Stimulated activated CD4-positive, alpha-beta T cell treated with anti-CD3 and anti-CD28 coated beads, Interleukin-1b, Interleukin-23, amount 100 ng/mL, for 1 hour (primary cell): ENCODE measurements around the gene NECTIN1.

Experiments used
- DNase-seq, 2 donors: peaks; one replicate each; pipeline ENCODE4 v3.0.0-alpha.2; 2020; ENCODE audit warnings: low read depth in 2 of 2

The NECTIN1 gene

DNA sequence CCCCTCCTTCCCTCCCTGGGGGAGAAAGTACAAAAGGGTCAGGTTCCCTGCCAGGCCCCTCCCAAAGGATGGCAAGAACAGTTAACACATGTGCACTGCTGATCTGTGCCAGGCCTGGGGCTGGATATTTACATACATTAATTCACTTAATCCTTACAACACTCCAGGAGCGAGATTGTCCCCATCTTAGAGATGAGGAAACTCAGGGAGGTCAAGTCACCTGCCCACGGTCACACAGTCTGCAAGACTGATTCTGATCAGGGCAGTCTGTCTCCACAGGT lies 36.5 kb downstream of the NECTIN1 start:
- no peak for DNase-seq

DNA sequence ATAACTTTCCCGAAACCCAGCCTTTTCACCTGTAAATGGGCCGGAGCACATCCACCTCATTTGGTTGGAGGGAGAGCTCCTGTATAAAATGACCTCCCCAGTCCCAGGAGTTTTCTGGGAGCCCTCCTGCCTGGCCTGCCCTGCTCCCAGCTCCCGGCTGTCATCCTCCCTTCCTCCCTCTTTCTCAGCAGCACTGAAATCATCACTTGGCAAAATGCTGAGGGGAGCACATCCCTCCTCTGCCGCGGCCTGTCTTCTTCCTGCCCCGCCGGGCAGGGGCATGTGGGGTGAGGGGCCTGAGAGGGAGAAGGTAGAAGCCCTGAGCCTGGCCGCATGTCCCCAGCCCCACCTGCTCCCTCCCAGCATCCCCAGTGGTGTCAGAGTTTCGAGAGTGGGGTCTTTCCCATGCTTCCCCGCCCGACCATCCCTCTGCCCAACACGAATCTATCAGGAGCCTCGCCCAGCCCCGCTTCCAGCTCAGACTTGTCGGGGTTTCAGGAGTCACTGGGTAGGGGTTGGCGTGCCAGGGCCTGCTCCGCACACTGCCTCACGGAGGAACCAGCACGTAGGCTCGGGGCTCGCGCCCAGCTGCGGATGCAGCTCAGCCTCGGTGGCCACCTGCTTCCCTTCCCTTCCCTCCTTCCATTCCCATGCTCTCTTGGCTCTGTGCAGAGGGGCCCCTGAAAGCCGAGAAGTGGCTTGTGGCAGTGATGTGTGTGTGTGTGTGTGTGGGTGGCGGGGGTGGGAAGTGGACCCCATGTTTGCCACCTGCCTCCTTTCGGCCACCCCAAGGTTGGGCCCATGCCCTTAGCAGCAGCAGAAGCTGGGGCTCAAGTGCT lies 37.1 kb downstream of the NECTIN1 start:
- no peak for DNase-seq

- DNase-seq: no peak
Measured at GRCh38 chr11:119691020-119691666, 37.9 kb downstream of the NECTIN1 start.

GRCh38 chr11:119689302-119689701 lies 39.7 kb downstream of the NECTIN1 start:
- DNase-seq: no peak

DNA sequence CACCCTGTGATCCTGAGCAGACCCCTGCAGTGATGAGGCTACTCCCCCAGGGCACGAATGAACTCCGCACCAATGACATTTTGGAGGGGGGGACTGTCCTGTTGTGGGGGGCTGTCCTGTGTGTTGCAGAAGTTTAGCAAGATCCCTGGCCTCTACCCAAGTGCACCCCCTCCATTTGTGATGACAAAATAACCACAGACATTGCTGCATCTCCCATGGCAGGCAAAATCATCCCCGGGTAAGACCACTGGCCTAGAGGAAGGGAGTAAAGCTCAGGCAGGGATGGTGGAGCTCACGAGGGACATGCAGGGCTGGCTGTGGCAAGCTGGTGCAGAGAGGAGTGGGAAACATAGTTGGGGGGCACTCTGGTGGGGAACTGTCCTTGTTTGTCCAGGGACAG lies 40.6 kb downstream of the NECTIN1 start:
- no peak for DNase-seq

DNA sequence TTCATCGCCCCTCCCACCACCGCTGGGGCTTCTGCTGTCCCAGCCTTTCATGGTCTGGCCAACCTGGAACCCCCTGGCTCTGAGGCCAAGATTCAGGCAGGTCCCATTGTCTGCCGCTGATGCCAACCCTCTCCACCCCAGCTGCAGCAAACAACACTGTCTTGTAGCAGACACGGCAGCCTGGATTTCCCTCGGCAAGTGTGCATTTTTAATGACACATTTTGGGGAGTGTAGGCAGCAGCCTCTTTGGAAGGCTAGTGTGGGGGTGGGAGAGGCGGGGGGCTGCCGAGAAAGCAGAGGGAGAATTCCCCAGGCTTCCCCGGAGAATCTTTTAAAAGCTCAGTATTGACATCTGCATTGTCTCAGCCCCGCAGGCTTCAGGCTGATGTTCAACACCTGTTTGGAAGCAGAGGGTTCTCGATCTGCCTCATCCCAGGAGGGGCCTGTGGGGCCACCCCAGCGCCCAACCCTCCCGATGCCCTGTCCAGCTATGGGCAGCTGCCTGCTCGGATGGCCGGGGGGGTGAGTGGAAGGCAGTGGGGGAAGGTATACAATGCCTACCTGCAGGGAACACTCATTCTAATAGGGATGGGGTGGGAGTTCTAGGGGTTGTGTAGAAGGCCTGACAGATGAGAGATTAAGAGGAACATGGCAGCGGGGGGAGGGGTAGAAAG lies 41.5 kb downstream of the NECTIN1 start:
- no peak for DNase-seq

DNA sequence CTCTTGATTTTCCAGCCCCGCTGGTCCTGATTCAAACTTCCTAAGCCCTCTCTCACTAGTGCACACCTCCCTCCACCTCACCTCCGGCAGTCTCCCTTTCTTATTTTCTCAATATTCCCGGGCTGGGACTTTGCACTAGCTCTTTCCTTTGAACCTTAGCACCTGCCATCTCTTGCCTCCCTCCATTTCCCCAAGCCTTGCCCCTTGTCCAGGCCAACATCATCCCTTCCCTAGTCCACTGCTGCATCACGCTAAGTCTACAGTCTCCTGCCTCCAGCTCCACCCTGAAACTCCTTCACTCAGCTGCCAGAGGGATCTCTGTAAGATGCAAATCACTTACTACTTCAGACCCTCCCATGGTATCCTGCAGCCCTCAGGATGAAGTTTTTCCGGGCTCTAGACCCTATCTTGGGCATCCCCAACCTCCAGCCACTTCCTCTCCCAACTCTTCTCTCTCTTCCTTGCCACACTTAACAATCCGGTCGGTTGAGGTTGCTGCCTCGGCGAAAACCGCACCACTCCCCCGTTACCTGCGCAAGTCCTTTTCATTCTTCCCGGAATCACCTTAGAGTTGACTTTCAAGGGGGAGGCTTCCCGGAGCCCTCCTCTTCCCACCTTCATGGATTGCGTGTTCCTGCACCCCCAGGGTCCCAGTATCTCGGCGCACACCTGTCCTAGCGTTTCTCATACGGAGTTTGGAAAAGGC lies 42.7 kb downstream of the NECTIN1 start:
- DNase-seq: no peak

DNA sequence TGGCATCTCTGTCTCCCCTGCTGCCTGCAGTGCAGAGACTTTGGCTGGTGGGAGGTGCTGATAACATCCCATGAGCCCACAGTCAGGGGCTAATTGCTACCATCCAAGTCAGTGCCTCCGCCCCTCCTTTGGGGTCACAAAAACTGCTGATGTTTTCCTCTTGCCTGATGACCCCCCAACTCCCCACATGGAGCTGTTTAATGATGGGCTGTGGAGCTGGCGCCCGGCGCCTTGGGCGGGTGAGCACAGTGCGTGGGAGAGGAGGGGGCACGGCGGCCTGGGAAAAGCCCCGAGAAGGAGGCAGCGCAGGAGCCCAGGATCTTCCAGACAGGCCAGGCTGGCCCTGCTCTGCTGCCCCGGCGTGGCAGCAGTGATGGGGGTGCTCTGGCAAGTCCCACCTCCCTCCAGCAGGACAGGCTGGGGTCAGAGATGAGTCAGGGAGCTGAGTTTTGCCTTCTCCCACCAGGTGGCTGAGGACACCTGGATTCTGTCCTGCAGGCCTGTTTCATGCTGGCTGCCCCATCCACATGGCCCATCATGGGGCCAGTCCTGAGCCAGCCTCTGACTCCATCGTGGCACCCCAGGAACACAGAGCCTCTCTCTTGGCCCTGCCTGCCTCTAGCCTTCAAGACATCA lies 43.8 kb downstream of the NECTIN1 start:
- no peak for DNase-seq

DNA sequence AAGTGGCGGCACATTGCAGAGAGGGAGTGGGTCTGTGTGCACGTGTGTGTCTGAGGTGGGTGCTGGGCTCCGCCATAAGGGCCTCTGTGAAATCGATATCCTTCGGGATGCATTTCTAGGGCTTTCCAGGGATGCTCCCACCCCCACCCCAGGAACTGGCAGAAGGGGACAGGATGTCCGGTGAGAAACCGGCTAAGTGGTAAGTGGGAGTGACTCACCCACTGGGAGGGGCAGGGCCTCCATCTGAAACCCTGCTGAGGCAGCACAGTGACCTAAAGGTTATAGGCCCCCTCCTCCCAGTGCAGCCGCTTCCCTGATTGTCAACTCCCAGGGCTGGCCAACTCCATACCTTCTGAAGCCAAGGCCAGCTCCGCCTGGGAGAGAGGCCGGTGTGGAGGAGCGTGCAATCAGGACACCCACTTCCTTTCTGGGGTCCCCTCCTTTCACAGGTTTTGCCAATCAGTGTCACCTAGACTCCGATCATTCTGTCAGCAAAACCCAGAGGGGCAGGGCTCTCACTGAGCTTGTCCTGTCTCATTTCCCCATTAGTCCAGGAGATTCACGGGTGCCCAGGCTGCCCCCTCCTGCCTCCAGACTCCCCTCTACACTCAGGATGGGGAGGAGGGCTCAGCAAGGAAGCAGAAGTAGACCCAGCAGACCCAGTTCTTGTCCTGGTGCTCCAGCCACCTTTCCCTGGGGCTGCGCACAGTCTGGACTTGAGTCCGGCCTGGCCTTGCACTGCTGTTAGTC lies 44.5 kb downstream of the NECTIN1 start:
- no peak for DNase-seq

- no peak for DNase-seq
Measured at GRCh38 chr11:119683783-119684182, 45.2 kb downstream of the NECTIN1 start.

- DNase-seq: no peak
Measured at GRCh38 chr11:119681361-119681910, 47.6 kb downstream of the NECTIN1 start.

GRCh38 chr11:119680541-119681360 lies 48.2 kb downstream of the NECTIN1 start:
- no peak for DNase-seq

- no peak for DNase-seq
Measured at GRCh38 chr11:119679346-119679745, 49.7 kb downstream of the NECTIN1 start.

- DNase-seq: no peak
Measured at GRCh38 chr11:119678351-119678750, 50.6 kb downstream of the NECTIN1 start.

GRCh38 chr11:119677840-119678239 lies 51.2 kb downstream of the NECTIN1 start:
- DNase-seq: no peak

DNA sequence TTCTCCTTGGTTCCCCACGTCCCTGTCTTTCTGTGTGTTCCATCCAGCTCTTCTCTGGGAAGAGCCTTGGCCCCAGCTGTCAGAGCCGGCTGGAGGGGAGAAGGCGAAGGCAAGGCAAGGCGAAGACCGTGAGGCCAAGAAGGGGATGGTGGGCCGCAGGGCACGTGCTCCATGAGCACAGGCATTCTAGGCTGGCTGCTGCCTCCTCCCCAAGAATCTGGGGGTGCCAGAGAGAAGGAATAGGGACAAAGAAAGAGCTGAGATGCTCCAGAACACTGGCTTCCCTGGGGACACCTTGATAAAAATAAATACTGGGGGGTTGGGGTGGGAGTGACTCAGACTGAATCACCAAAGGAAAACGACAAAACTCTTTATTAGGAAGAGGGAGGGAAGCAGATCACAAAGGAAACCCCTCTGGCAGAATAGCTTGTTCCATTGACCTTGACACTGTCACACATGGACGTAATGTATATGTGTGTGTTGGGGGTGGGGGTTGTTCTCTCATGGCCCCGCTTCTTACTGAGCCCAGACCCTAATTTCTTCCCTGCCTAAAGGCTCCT lies 52.5 kb downstream of the NECTIN1 start:
- DNase-seq: no peak

- DNase-seq: peak in 1 of 2 donors; percentile 7
Measured at GRCh38 chr11:119673759-119674336, 55.2 kb downstream of the NECTIN1 start.

GRCh38 chr11:119673052-119673758 lies 55.8 kb downstream of the NECTIN1 start:
- DNase-seq: no peak

- DNase-seq: no peak
Measured at GRCh38 chr11:119672597-119672996, 56.4 kb downstream of the NECTIN1 start.
